AG09309 (cell line): Measurements from ENCODE around the gene AGO1.

Experiments
- DNase-seq: peaks from one replicate; pipeline ENCODE4 v3.0.0-alpha.2; 2010; ENCODE audit warnings: low read depth
- H3K4me3 ChIP-seq: 2 replicates; pipeline ENCODE4 v1.5.1; 2011; ENCODE audit warnings: mild to moderate bottlenecking, low read depth, low read length, moderate library complexity; ENCODE audit not compliant: control insufficient read depth
- TF ChIP-seq, protein P1 (sequence below): IDR thresholded peaks from 2 replicates; pipeline ENCODE4 v1.5.1; 2011; ENCODE audit warnings: mild to moderate bottlenecking, low read depth, low read length, inconsistent platforms; ENCODE audit not compliant: insufficient read depth, control insufficient read depth; ENCODE audit errors: missing control alignments

Gene AGO1

DNA sequence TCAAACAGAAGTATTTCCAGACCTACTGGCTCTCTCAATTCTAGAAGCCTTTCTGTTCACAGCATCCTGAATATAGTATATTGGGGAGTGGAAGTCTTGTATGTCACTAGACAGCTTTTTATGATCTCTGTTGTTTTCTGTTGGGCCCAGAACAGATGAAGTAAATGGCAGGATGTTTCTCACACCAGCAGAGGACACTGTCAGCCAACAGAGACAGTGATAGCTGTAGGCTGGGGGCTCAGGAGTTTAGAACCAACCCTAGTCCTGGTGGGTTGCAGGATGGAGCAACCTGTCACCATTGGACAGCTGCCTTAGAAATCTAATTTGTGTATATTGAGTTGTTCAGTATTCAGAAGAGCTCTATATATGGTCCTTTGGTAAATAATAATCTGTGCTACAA, 16.9 kb downstream of the AGO1 start:
- DNase-seq, result no peak
- H3K4me3 ChIP-seq, result no peak overlapping the region
- TF ChIP-seq, protein P1, sequence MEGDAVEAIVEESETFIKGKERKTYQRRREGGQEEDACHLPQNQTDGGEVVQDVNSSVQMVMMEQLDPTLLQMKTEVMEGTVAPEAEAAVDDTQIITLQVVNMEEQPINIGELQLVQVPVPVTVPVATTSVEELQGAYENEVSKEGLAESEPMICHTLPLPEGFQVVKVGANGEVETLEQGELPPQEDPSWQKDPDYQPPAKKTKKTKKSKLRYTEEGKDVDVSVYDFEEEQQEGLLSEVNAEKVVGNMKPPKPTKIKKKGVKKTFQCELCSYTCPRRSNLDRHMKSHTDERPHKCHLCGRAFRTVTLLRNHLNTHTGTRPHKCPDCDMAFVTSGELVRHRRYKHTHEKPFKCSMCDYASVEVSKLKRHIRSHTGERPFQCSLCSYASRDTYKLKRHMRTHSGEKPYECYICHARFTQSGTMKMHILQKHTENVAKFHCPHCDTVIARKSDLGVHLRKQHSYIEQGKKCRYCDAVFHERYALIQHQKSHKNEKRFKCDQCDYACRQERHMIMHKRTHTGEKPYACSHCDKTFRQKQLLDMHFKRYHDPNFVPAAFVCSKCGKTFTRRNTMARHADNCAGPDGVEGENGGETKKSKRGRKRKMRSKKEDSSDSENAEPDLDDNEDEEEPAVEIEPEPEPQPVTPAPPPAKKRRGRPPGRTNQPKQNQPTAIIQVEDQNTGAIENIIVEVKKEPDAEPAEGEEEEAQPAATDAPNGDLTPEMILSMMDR, result peak; percentile 11

- TF ChIP-seq, protein P1, result no peak
- no peak for DNase-seq
- H3K4me3 ChIP-seq, result no peak overlapping the region
Measured at GRCh38 chr1:35901235-35901634, 18.2 kb downstream of the AGO1 start.

DNA sequence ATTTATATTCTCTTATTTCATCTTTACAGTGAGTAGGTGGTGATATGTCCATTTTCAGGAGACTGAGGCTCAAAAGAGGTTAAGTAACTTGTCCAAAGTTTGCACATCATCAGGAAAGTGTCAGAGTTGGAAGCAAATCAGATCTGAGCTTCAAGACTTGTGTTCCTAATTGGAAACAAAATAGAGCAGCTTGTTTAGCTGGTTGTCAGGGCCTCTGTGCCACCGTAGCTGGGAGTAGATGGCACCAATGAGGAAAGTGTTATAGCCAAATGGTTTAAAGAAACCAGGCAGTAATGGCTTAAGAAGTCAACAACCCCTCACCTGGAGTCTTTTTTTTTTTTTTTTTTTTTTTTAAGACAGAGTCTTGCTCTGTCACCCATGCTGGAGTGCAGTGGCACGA, 19.7 kb downstream of the AGO1 start:
- DNase-seq, result no peak
- no peak overlapping the region for H3K4me3 ChIP-seq
- TF ChIP-seq, protein P1, result no peak

DNA sequence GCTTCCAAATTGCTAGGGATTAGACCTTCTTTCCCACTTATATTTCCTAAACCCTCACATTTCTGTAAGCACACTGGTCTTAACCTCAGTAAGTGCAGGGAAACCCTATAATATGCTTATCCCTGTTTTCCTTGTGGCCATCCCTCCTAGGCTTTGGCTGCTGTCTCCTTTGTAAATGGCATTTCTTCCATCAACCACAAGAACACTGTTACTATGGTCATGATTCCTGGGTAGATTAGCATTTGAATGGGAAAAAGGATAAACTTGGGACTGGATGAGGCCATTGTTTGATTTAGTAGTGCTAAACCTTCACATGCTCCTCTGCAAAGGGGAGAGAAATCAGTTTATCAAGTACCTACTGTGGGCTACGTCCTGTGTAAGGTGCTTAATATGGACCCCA, 31.7 kb downstream of the AGO1 start:
- H3K4me3 ChIP-seq, result no peak overlapping the region
- TF ChIP-seq, protein P1, result no peak
- no peak for DNase-seq

DNA sequence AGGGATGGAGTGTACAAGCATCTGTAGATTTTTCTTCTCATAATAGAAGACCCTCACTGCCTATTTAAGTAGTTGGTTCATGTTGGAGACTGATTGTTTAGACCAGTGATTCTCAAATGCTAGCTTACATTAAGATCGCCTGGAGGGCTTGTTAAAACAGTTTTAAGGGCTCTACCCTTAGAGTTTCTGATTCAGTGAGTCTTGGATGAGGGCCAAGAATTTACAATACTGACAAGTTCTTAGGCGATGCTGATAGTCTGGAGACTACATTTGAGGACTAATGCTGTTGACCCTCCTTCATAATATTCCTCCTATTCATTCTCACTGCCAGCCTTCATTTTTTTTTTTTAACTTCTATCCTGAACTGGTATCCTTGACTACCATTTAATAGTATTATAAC, 32.7 kb downstream of the AGO1 start:
- TF ChIP-seq, protein P1, result no peak
- no peak overlapping the region for H3K4me3 ChIP-seq
- DNase-seq, result no peak

DNA sequence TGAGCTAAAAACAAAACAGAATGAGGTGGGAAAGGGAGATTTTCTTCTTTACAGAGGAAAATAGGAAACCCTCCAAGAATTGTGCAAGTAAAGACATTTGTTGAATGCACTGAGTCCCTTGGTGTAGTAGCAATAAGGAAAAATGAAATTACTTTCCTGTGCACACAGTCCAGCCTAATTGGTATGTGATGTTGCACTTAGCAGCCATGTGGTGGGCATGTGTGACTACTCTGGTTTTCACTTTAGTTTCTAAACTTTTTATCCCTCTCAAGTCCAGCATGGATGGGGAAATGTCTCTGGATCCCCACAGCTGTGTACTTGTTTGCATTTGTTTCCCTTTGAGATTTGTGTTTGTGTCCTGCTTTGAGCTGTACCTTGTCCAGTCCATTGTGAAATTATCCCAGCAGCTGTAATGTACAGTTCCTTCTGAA, 40.8 kb downstream of the AGO1 start:
- TF ChIP-seq, protein P1, result no peak
- DNase-seq, result no peak
- no peak overlapping the region for H3K4me3 ChIP-seq

DNA sequence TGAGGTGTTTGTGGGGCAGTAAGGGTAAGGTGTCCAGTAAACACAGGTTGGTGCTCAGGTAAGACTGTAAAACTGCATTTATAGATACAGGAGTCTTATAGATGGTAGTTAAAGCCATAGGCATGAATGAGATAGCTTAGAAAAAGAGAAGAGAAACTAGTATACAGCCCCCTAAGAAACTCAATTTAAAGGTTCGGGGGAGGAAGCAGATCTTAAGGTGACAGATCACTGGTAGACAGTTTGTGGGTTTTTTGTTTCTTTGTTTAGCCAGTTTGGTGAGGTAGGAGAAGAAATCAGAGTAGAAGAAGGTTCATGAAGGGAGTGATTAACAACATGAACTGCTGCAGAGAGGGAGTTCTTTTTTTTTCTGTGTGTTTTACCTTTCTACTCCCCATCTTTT, 41.8 kb downstream of the AGO1 start:
- DNase-seq, result no peak
- TF ChIP-seq, protein P1, result no peak
- H3K4me3 ChIP-seq, result no peak overlapping the region
